DND-41 (cell line): ENCODE data around the gene B4GALNT3.

Experiments
- ATAC-seq: fragments of 200-7000 bp; cut with Tn5 transposase; 3 replicates; pipeline ENCODE4 v1.9.1; 2021; ENCODE audit warnings: low read depth; ENCODE audit not compliant: insufficient read depth
- DNase-seq: peaks from one replicate; pipeline ENCODE4 v3.0.0-alpha.2; 2020
- H2AFZ ChIP-seq: 2 replicates; pipeline ENCODE4 v1.6.0; 2012; ENCODE audit warnings: low read depth, low read length
- H3K27ac ChIP-seq: 2 replicates; pipeline ENCODE4 v1.5.1; 2012; ENCODE audit warnings: low read length, inconsistent platforms
- H3K27me3 ChIP-seq: fragments of 200-600 bp; sonication (generic); 2 replicates; pipeline ENCODE4 v1.6.0; 2012; ENCODE audit warnings: low read length, mild to moderate bottlenecking, inconsistent platforms; ENCODE audit not compliant: insufficient read depth, poor library complexity
- H3K36me3 ChIP-seq: 2 replicates; pipeline ENCODE4 v1.5.1; 2012; ENCODE audit warnings: low read length, inconsistent platforms; ENCODE audit not compliant: insufficient read depth
- H3K4me1 ChIP-seq: 2 replicates; pipeline ENCODE4 v1.5.1; 2012; ENCODE audit warnings: mild to moderate bottlenecking, low read length; ENCODE audit not compliant: insufficient read depth
- H3K4me2 ChIP-seq: 2 replicates; pipeline ENCODE4 v1.6.0; 2012; ENCODE audit warnings: mild to moderate bottlenecking, moderate library complexity, low read length, inconsistent platforms; ENCODE audit not compliant: insufficient read depth
- H3K4me3 ChIP-seq, 2 experiments: fragments of 200-600 bp in 1 of 2; shearing (Covaris generic) in 1 of 2; 2 replicates each; pipeline ENCODE4 v1.5.1; 2012 to 2016; ENCODE audit warnings: inconsistent platforms in 2 of 2, low read length in 2 of 2, mild to moderate bottlenecking in 2 of 2, low read depth in 1 of 2, moderate library complexity in 1 of 2
- H3K79me2 ChIP-seq: 2 replicates; pipeline ENCODE4 v1.6.0; 2012; ENCODE audit warnings: low read length, inconsistent platforms; ENCODE audit not compliant: insufficient read depth
- H3K9ac ChIP-seq: 2 replicates; pipeline ENCODE4 v1.6.0; 2012; ENCODE audit warnings: low read depth, mild to moderate bottlenecking, inconsistent platforms, low read length, moderate library complexity
- H3K9me3 ChIP-seq: 2 replicates; pipeline ENCODE4 v1.5.1; 2012; ENCODE audit warnings: low read length, moderate library complexity, mild to moderate bottlenecking, inconsistent platforms; ENCODE audit not compliant: insufficient read depth, severe bottlenecking
- H4K20me1 ChIP-seq: 2 replicates; pipeline ENCODE4 v1.6.0; 2012; ENCODE audit warnings: low read length; ENCODE audit not compliant: insufficient read depth
- EZH2 ChIP-seq: IDR thresholded peaks from 3 replicates; pipeline ENCODE4 v1.6.1; 2012; ENCODE audit warnings: borderline replicate concordance, low read depth, mild to moderate bottlenecking, moderate library complexity, low read length, inconsistent platforms; ENCODE audit not compliant: severe bottlenecking
- TF ChIP-seq, protein P1 (sequence below): IDR thresholded peaks from 2 replicates; pipeline ENCODE4 v1.5.1; 2012; ENCODE audit warnings: borderline replicate concordance, low read length, moderate library complexity, mild to moderate bottlenecking; ENCODE audit not compliant: poor library complexity, severe bottlenecking; ENCODE audit errors: extremely low read depth

The B4GALNT3 gene

DNA sequence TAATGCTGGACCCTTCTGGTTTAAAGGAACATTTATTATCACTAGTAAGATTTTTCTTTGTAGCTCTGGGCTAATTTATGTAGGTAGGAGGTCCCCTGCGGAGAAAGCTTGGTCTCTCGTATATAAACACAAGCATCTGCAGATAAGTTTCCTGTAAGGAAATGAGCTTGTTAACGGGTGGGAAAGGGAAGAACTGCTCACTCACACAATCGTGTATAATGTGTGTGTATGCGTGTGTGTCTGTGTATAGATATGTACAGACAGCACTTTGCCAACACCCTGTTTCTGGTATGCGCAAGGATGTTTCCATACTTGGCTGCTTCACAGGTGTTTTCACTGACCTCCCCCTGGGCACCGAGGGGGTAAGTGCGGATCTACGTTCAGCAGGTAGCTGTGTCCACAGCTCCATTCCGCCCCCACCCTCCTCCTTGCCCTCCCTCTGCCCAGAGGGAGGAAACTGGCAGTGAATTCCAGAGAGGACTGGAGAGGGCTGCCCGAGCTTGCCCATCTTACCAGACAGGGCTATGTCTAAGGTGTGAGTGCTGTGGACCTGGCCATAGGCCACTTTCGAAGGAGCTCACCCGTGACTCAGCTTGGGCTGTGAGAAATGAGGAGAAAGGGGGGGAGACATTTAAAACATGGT, 138.3 kb downstream of the B4GALNT3 start:
- DNase-seq (no peak), ATAC-seq (no peak)
- no peak overlapping the region for H3K4me3 ChIP-seq
- peaks cover 10% of the 10 kb centered on the region for H3K27me3 ChIP-seq
- no peaks in the 10 kb centered on the region for H3K4me1 ChIP-seq
- no peak overlapping the region for H2AFZ ChIP-seq
- no peak overlapping the region for H3K27ac ChIP-seq
- TF ChIP-seq EZH2 = no peak
- TF ChIP-seq, protein P1, sequence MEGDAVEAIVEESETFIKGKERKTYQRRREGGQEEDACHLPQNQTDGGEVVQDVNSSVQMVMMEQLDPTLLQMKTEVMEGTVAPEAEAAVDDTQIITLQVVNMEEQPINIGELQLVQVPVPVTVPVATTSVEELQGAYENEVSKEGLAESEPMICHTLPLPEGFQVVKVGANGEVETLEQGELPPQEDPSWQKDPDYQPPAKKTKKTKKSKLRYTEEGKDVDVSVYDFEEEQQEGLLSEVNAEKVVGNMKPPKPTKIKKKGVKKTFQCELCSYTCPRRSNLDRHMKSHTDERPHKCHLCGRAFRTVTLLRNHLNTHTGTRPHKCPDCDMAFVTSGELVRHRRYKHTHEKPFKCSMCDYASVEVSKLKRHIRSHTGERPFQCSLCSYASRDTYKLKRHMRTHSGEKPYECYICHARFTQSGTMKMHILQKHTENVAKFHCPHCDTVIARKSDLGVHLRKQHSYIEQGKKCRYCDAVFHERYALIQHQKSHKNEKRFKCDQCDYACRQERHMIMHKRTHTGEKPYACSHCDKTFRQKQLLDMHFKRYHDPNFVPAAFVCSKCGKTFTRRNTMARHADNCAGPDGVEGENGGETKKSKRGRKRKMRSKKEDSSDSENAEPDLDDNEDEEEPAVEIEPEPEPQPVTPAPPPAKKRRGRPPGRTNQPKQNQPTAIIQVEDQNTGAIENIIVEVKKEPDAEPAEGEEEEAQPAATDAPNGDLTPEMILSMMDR = no peak
- H3K9ac ChIP-seq = no peak overlapping the region
- no peaks in the 10 kb centered on the region for H3K79me2 ChIP-seq
- no peaks in the 10 kb centered on the region for H4K20me1 ChIP-seq
- no peaks in the 10 kb centered on the region for H3K36me3 ChIP-seq
- no peaks in the 10 kb centered on the region for H3K9me3 ChIP-seq
- no peak overlapping the region for H3K4me2 ChIP-seq

DNA sequence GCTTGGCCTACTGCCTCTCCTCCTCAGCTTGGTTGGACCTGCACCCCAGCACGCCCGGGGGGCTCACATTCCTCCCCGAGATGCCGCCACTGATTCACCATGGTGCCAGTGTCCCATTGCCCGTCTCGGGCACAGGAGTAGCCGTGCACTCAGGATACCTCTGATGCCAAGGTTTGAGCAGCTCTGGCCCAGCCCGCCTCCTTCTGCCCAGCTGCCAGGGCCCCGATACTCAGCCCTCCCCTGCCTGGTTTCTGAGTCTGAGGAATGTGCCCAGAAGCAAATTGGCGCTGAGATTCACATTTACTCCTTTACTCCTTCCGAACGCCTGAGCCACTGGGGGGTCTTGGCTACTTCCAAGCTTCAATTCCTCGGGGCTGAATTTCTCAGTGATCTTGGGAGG, 140.0 kb downstream of the B4GALNT3 start:
- H3K4me3 ChIP-seq = no peak overlapping the region
- no peak for TF ChIP-seq EZH2
- TF ChIP-seq, protein P1 = no peak
- peaks cover 2% of the 10 kb centered on the region for H3K27me3 ChIP-seq
- H3K27ac ChIP-seq = no peak overlapping the region
- H4K20me1 ChIP-seq = no peaks in the 10 kb centered on the region
- H3K9ac ChIP-seq = no peak overlapping the region
- H3K36me3 ChIP-seq = no peaks in the 10 kb centered on the region
- ATAC-seq (no peak), DNase-seq (no peak)
- H2AFZ ChIP-seq = peak overlapping the region; percentile 16; the same call in 1 of the 2 replicates
- H3K4me2 ChIP-seq = no peak overlapping the region
- no peaks in the 10 kb centered on the region for H3K4me1 ChIP-seq
- no peaks in the 10 kb centered on the region for H3K9me3 ChIP-seq
- H3K79me2 ChIP-seq = no peaks in the 10 kb centered on the region

DNA sequence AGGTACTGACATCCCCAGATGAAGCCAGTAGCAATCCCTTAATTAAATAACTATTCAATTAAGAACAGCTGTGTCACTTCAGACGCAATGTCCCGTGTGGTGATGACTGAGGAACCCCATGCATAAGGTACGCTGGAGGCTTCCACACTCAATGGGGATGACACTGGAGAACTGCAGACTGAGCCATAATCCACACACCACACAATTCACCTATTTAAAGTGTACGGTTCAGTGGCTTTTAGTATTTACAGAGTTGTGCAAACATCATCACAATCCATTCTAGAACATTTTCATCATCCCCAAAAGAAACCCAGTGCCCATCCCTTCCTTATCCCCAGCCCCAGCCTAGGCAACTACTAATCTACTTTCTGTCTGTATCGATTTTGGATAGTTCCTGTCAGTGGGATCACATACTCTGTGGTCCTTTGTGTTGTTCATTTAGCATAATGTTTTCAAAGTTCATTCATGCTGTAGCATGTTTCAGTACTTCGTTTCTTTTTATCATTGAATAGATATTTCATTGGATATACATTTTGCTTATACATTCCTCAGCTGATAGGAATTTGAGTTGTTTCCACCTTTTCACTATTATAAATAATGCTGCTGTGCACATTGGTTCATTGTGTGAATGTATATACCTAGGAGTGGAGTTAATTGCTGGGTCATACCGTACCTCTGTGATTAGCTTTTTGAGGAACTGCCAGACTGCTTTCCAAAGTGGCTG, 142.4 kb downstream of the B4GALNT3 start:
- no peak for ATAC-seq
- Histone ChIP-seq H3K27me3 (no peaks in the 10 kb centered on the region), H2AFZ (no peak overlapping the region), H3K4me3 (no peak overlapping the region), H3K79me2 (no peaks in the 10 kb centered on the region), H3K27ac (no peak overlapping the region), H3K4me2 (no peak overlapping the region), H3K9me3 (no peaks in the 10 kb centered on the region), H3K36me3 (no peaks in the 10 kb centered on the region), H4K20me1 (no peaks in the 10 kb centered on the region), H3K9ac (no peak overlapping the region), H3K4me1 (no peaks in the 10 kb centered on the region)
- TF ChIP-seq, protein P1 = no peak
- no peak for TF ChIP-seq EZH2
- no peak for DNase-seq
